RWPE2 (cell line): ENCODE measurements around the gene DCAF7.

ENCODE experiments used
- ATAC-seq: fragments of 200-7000 bp; cut with Tn5 transposase; 3 replicates; pipeline ENCODE4 v1.9.1; 2021; ENCODE audit warnings: low read depth
- DNase-seq: peaks from one replicate; pipeline ENCODE4 v3.0.0-alpha.2; 2020; ENCODE audit warnings: low spot score
- H3K27ac ChIP-seq: fragments of 450-650 bp; 2 replicates; pipeline ENCODE4 v1.5.1; 2017; ENCODE audit warnings: mild to moderate bottlenecking; ENCODE audit not compliant: poor library complexity, severe bottlenecking
- H3K27me3 ChIP-seq: fragments of 250-450 bp; sonication (Bioruptor Pico); 2 replicates; pipeline ENCODE4 v1.5.1; 2021; ENCODE audit warnings: mild to moderate bottlenecking, moderate library complexity; ENCODE audit not compliant: insufficient read depth, poor library complexity, severe bottlenecking
- H3K36me3 ChIP-seq: fragments of 250-450 bp; sonication (Bioruptor Pico); 2 replicates; pipeline ENCODE4 v1.5.1; 2020; ENCODE audit warnings: low read depth, mild to moderate bottlenecking, moderate library complexity
- H3K4me1 ChIP-seq: fragments of 250-450 bp; sonication (Bioruptor Pico); 2 replicates; pipeline ENCODE4 v1.5.1; 2021; ENCODE audit warnings: mild to moderate bottlenecking, moderate library complexity; ENCODE audit not compliant: insufficient read depth, poor library complexity, severe bottlenecking
- H3K4me3 ChIP-seq: fragments of 250-450 bp; sonication (Bioruptor Pico); 2 replicates; pipeline ENCODE4 v1.5.1; 2021; ENCODE audit warnings: mild to moderate bottlenecking, moderate library complexity; ENCODE audit not compliant: severe bottlenecking
- H3K9me3 ChIP-seq: fragments of 250-450 bp; sonication (Bioruptor Pico); 2 replicates; pipeline ENCODE4 v1.5.1; 2021; ENCODE audit warnings: mild to moderate bottlenecking, moderate library complexity; ENCODE audit not compliant: severe bottlenecking
- CTCF ChIP-seq: fragments of 450-650 bp; IDR thresholded peaks from one replicate; pipeline ENCODE4 v1.5.1; 2017; ENCODE audit warnings: mild to moderate bottlenecking, moderate library complexity; ENCODE audit not compliant: poor library complexity, severe bottlenecking

The DCAF7 gene

GRCh38 chr17:63538693-63539595, 11.3 kb upstream of the DCAF7 start:
- ATAC-seq (no peak), DNase-seq (no peak)
- no peaks in the 10 kb centered on the region for H3K9me3 ChIP-seq
- no peak overlapping the region for H3K4me3 ChIP-seq
- no peaks in the 10 kb centered on the region for H3K4me1 ChIP-seq
- peaks cover 24% of the 10 kb centered on the region for H3K27me3 ChIP-seq
- no peaks in the 10 kb centered on the region for H3K36me3 ChIP-seq
- TF ChIP-seq CTCF: no peak
- H3K27ac ChIP-seq: no peak overlapping the region

- Histone ChIP-seq H3K27ac (no peak overlapping the region), H3K36me3 (no peaks in the 10 kb centered on the region), H3K4me1 (no peaks in the 10 kb centered on the region), H3K27me3 (peaks cover 24% of the 10 kb centered on the region), H3K4me3 (no peak overlapping the region), H3K9me3 (no peaks in the 10 kb centered on the region)
- TF ChIP-seq CTCF: no peak
- no peak for ATAC-seq
- no peak for DNase-seq
Measured at GRCh38 chr17:63540590-63540989, 9.7 kb upstream of the DCAF7 start.

GRCh38 chr17:63542218-63542545, 8.1 kb upstream of the DCAF7 start:
- Histone ChIP-seq H3K27me3 (peaks cover 24% of the 10 kb centered on the region), H3K36me3 (no peaks in the 10 kb centered on the region), H3K4me3 (no peak overlapping the region), H3K27ac (no peak overlapping the region), H3K4me1 (no peaks in the 10 kb centered on the region), H3K9me3 (no peaks in the 10 kb centered on the region)
- ATAC-seq (no peak), DNase-seq (peak; percentile 61)
- no peak for TF ChIP-seq CTCF

GRCh38 chr17:63542942-63543821, 7.1 kb upstream of the DCAF7 start:
- TF ChIP-seq CTCF: no peak
- no peak for DNase-seq
- peaks cover 18% of the 10 kb centered on the region for H3K27me3 ChIP-seq
- H3K4me3 ChIP-seq: no peak overlapping the region
- H3K9me3 ChIP-seq: no peaks in the 10 kb centered on the region
- no peak for ATAC-seq
- H3K27ac ChIP-seq: no peak overlapping the region
- no peaks in the 10 kb centered on the region for H3K36me3 ChIP-seq
- no peaks in the 10 kb centered on the region for H3K4me1 ChIP-seq
